HG03135 (cell line): Measurements from ENCODE around the gene NRG3.

Experiments used
- ATAC-seq: cut with Tn5 transposase; IDR thresholded peaks from one replicate; pipeline ENCODE4 v1.9.1; 2021; ENCODE audit warnings: mild to moderate bottlenecking, moderate library complexity; ENCODE audit not compliant: unreplicated experiment

NRG3 gene

DNA sequence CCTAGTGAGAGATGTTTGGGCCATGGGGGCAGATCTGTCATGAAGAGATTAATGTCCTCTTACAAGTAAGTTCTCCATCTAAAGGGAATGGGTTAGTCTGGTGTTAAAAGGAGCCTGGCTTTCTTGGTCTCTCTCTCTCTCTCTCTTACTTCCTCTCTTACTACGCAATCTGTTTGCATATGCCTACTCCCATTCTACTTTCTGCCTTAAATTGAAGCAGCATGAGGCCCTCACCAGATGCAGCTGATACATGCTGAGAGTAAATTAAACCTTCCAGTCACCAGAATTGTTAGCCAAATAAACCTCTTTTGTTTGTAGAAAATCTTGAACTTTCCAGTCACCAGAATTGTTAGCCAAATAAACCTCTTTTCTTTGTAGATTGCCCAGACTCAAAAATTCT is 884.1 kb downstream of the NRG3 start:
- ATAC-seq = no peak

DNA sequence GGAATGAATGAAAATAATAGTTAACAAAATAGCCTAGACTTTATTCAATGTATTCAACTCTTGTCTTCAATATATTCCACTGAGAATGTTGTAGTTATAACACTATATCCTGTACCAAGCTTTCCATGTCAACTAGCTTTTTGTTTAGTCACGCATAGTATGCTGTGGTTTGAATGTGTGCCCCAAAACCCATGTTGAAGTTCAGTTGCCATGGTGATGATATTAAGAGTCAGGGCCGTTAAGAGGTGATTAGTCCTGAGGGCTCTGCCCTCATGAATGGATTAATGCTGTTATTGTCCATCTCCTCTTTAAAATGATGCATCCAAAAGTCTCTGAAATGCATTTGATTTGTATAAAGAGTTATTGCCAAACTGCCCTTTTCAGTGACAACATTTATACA is 887.6 kb downstream of the NRG3 start:
- no peak for ATAC-seq

DNA sequence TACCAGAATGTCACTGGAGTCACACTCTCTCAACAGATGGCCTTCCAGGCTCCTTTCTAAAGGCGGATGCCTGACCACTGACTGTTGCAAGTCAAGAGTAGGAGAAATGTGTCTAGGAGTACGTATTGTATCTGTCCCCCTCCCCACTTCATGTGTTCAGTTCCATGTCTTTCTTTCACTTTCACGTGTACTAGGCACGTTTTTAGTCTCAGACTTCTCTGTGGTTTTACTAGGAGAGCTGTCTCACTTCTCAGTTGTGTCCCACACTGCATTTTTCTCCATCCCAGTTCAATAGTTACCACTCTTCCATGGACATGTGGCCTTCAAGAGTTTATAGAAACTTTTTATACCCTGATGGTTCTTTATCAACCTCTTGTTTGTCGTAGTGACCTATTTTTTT is 893.0 kb downstream of the NRG3 start:
- ATAC-seq = no peak

DNA sequence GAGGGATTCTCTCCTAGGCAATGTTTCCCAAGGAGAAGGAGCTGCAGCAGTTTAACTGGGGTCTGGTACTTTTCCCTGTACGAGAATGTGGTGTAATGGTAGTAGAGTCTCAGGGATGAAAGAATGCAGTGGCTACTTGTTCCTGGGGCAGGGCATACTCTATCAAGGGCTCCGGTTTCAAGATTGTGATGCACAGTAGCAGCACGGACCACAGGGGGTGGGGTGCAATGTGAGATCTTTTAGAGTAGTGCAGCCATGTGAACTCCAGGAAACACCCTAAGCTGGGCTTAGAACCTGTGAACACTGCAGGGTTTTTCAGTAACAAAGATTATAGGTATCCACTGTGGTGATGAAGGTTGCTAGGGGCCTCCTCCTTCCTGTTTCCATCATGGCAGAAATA is 903.9 kb downstream of the NRG3 start:
- no peak for ATAC-seq

DNA sequence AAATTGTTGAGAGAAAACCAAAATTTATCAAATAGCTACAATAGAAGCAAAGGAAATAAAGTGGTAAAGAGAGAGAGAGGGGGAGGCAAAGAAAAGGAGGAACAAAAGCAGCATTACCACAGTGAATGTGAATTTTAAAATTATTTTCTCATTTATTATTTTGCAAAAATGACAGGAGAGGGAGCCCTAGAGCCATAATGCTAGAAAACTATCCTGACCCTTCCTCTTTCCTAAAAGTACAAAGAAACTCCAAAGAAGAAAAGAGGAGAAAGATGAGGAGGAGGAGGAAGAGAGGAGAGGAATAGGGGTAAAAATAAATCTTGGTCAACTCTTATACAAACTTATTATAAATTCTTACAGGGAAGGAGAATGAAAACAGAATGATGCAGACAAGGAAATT is 921.5 kb downstream of the NRG3 start:
- ATAC-seq = no peak

DNA sequence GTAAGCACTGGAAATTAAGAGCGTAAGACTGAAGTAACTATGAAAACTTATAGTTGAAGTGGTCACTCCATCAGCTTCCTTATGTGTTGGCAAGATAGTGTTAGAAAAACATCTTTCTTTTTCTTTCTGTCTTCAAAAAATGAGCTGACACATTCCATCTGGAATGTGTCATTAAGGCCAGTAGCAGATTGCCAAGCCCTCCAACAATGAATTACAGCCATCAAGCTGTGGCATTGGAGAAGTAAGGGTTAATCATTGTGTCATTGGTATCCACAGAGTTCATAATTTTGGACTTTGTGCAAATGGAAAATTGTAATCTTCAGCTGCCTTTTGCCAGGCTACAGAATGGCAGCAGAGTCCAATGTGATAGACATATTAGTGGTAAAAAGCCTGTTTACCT is 926.3 kb downstream of the NRG3 start:
- ATAC-seq = no peak

DNA sequence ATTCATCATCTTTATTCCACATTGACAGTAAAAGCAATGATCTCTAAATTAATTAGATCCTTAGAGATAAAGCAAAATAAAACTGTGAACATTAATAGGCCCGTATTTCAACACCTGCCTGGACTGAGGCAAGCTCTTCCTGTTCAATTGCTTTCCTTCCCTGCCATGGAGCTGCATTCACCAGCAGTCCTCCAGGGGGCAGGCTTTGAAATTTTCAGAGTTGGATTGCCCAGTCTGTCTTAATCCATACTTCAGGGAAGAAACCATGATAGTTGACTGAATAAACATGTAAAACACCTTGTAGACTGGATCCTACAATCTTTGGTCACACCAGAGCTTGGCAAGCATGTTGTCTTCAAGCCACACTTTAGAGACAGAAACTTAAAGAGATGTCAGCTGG is 936.6 kb downstream of the NRG3 start:
- ATAC-seq = no peak

DNA sequence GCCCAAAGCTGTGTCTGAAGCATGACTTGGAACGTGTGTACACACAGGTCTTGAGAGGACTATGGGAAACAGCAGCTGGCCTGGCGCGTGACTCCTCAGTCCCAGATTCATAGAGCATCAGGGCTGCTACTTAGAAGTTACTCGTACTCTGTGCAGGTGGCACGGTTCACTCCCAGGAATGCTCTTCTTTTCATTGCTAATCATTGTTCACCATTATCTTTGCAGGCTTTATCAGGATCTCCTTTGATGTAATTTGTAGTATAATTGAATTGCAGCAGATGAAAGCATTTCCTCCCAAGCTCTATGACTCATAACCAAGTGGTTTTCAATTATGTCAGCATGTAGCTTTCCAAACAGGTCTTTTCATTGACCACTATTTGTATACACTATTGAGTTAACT is 938.9 kb downstream of the NRG3 start:
- ATAC-seq = no peak

DNA sequence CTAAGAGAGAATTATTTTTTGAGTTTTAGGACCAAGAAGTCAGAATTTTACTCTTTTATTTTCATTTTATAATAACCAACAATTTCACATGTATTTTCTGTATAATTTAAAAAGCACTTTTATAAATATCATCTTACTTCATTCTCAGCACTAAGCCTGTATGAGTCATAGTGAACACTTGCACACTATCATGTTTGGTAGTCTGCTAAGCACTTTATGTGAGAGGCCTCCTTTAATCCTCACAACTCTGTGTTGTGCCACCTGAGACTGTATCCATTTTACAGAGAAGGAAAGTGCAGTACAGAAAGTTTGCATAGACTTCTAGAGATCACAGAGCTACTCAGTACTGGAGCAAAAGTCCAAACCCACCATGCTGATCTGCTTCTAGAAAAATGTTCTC is 939.6 kb downstream of the NRG3 start:
- no peak for ATAC-seq

DNA sequence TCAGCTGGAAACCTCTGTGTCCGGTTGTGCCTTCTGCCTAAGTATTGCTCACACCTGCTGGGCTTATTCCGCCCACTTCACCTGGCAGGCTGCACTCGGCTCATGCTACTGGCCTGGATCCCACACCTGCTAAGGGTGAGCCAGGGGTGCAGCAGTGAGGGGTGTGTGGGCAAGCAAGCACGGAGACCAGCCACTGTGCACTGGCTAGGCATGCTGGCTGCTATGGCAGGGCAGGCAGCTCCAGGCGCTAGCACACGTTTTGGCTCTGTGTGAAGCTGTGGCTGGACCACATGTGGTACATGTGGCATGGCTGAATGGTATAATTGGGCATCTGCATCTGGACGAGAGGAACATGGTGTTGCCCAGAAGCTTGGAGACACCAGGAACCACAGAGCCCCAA is 940.7 kb downstream of the NRG3 start:
- no peak for ATAC-seq

DNA sequence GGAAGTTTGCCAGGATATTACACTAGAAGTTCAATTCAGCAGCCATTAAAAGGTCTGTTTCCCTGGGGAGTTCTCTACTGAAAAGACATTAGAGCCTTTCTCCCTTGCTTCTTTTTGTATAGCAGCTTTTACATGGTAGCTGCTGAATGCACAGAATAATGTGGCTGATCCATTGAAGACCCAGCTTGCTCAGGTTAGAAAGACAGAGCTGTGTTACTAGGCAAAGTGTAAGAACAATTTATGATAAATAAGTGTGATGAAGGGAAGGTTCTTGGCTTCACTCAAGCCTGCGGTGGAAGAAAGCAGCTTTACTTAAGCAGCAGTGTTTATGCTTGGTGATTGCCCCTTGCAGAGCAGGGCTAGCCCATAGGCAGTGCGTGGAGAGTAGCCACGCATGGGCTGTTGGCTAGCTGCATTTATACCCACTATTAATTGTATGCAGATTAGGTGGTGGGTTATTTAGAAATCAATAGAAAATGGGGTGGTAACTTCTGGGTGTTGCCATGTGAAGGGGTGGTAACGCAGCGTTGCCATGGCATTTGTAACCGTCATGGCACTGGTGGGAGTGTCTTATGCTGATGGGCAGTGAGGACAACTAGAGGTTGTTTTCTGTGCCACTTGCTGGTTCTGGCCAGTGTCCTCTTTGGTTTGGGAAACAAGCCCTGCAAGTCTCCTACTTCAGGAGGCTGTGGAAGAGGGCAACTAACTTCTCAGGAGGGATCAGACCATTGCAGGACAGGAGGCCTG is 942.9 kb downstream of the NRG3 start:
- no peak for ATAC-seq

DNA sequence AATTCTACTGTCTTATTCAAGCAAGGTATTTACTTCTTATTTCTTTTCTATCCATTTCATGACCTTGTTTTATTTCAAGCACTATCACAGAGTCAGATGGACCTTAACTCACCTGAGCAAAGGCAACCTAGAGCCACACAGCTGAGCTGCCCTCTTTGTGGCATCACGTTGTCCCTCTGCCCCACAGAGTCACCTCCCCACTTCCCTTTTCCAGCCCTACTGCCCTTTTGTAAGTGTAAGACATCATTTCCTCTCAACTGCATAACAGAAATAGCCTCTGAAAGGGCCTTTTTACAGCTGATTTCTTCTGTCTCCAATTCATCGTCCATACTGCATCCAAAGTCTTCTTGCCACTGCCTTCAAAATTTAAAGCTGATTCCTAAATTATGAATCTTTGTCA is 946.0 kb downstream of the NRG3 start:
- ATAC-seq = no peak

DNA sequence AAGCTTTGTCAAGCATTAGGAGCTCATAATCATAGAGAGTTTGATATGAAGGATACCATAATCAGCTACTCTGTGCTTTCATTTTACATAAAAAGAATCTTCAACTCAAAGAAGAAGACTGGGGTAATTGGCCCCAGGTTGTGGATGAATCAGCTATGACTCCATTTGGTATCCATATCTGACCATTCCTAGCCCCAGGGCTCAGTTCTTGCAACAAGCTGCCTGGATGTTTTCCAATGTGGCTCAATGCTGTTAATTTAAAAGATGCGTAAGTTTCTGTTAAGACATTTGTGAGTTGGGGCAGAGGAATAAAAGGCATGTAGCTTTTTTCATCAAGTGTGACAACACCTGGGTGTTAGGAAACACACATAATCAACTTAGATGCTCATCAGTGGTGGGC is 951.1 kb downstream of the NRG3 start:
- no peak for ATAC-seq

DNA sequence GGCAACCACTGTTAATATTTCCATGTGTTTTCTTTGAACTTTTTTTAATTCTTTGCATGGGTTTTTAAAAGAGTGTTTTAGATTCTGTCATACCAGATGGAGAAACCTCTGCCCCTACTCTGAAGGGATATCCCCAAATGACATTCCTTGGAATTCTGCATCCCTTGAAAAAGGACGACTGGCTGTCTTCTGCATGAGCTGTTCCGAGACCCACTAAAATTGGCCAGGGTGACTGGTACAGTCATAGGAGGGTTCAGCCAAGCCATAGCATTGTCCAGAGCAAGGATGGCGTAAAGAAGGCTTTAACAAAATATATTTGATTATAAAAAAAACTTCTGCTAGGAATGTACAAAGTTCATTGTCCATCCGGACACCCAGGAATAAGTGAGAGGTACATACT is 952.9 kb downstream of the NRG3 start:
- ATAC-seq = no peak

DNA sequence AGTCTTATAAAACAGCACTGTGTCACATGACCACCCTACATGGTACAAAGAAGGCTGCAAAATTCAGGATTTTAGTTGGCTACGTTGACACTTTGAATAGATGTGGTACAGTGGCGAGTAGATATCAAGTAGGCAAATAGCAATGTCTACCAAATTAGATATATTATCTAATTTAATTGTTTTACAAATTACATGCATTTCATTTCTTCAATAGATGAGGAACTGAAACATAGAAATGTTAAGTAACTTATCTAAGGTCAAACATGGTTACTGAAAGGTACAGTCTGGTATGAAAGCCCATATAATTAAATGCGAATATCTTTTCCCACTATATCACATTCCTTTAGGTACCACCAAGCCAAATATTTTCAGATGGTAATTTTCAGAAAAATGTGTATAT is 972.2 kb downstream of the NRG3 start:
- no peak for ATAC-seq

DNA sequence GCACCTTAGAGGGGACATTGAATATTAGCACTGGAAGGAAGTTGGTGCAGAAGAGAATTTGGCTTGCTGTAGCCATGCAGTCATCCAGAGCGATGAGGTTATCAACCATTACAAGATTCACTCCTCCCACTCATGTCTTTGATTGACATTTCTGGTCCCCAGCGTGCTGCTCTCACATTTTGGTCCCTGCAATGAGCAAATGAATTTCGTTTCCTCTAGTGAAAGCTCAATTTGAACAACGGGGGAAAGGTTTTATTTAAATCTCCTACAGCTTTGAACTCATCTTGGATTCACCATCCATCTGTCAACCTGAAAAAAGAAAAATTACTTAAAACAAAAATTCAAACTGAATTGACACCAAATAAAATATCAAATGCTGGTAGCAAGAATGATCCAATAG is 975.2 kb downstream of the NRG3 start:
- no peak for ATAC-seq

DNA sequence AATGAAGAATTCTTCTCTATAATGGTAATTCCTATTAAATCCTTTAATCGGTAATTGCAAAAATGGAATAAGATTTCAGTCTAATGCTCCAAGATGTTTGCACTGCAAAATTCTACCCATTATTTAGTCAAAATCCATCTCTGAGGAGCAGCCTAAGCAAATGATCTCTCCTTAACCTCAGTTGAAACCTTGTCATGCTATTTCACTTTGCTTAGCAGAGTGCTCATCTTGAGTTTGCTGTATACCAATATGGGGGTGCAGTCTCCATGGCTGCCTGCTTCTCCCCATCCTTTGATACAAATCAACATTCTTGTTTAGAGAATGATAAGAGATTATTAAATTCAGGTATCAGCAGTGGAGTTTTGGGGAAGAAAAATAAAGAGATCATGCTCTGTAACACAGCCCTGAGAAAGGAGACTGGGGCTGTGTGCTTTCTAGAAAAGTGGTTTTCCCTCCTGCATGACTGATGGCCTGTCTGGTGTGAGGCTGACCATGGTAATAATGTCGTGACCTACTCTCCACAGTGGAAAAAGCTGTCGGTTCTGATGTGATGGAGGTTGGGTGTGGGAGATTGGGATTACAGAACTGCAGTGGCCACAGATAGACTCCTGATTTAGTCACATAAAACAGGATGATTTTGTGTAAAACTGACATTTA is 982.1 kb downstream of the NRG3 start:
- ATAC-seq = no peak

DNA sequence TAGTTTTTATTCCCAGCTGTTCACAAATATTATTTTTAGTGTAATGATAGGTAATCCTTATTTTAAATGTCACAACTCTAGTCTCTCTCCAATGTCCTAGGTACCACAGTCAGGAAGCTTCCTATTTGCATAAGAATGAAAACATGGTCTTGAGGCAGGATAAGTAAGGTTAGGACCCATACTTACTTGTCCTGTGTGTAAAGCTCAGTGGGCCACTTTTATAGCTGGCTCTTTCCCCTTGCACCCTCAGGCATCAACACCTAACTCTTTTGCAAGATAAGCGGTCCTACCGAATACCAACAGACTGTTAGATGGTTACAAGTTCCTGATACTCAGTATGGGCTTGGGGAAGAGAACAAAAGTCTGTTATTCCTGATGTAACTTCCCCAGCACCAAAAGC is 986.9 kb downstream of the NRG3 start:
- no peak for ATAC-seq

DNA sequence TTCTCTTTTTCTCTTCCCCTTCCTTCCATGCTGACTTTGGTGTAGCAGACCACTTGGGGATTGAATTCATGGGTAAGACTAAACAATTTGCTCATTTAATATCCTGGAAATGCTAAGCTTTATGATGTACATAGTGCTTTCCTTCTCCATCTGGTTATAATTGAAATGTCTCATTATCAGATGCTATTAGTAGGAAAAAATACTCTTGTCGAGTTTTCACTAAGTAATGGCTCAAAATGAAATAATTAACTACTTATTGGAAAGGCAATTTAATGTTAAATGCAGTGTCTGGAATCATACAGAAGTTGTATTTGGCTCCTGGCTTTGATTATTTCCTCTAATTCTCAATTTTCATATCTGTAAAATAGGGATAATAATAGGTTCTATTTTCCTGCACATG is 990.4 kb downstream of the NRG3 start:
- no peak for ATAC-seq

DNA sequence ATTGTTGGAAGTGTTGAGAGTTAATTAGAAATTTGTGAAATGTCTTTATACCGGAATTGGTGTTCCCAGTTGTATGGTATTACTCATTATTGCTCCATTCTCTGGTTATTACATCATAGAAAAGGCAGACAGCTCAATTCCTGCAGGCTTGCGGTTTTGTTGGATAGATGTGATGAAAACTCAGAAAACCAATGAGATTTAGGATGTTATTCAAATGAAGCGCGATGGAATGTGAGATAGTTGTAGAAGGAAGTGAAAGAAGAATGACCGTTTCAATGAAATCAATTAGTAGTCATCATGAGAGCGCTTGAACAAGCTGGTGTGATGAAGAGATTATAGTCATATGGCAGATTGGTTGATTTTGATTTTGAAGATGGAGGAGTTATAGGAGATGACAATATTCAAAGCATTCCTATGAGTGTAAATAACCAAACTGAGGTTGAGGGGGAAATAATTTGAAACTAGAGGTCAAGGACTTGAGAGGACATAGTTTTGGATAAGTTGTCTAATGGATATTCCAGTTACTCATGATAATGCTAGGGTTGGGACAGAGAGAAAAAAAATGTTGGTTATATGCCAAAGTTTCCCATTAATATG is 991.5 kb downstream of the NRG3 start:
- no peak for ATAC-seq

DNA sequence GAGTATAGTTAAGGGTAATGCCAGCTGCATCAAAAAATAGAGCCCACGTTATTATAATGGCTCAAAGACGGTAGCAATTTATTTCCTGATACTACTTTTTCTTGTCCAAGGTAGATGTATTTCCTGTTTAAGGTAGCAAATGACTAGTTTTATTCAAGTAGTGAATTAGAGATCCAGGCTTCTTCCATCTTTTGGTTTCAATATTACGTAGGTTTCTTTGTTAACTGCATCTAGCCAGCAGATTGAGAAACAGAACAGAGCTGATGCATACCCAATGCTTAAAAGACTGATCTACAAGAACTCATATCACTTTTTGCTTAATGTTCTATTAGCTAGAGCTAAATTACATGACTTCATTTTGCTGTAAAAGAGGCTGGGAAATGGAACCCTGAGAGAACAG is 992.1 kb downstream of the NRG3 start:
- ATAC-seq = no peak

DNA sequence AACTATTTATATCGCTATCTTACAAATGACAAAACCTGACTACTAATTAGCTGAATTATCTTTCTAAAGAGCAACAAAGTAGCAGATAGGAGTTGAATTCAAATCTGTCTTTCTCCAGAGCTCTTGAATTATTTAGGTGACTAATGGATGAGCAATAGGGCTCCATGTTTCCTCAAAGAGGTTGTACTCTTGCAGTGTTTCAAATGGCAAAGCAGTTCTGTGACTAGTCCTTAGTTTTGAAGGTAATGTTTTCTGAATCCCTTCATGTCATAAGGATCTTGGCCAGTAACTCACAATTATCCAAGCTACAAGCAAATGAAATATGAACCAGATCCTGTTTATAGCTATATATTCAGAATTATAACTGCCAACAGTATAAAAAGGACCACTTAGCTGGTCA is 999.7 kb downstream of the NRG3 start:
- no peak for ATAC-seq
